HG02885 (cell line): ENCODE measurements around the gene ATN1.

ENCODE experiments used
- ATAC-seq: cut with Tn5 transposase; IDR thresholded peaks from one replicate; pipeline ENCODE4 v1.9.1; 2021; ENCODE audit warnings: mild to moderate bottlenecking; ENCODE audit not compliant: unreplicated experiment, poor library complexity

The ATN1 gene

DNA sequence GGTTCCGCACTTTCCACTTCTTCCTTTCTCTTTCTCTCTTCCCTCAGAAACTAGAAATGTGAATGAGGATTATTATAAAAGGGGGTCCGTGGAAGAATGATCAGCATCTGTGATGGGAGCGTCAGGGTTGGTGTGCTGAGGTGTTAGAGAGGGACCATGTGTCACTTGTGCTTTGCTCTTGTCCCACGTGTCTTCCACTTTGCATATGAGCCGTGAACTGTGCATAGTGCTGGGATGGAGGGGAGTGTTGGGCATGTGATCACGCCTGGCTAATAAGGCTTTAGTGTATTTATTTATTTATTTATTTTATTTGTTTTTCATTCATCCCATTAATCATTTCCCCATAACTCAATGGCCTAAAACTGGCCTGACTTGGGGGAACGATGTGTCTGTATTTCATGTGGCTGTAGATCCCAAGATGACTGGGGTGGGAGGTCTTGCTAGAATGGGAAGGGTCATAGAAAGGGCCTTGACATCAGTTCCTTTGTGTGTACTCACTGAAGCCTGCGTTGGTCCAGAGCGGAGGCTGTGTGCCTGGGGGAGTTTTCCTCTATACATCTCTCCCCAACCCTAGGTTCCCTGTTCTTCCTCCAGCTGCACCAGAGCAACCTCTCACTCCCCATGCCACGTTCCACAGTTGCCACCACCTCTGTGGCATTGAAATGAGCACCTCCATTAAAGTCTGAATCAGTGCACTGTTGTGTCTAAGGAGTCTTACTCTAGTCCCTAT is 4.6 kb upstream of the ATN1 start:
- ATAC-seq = no peak

DNA sequence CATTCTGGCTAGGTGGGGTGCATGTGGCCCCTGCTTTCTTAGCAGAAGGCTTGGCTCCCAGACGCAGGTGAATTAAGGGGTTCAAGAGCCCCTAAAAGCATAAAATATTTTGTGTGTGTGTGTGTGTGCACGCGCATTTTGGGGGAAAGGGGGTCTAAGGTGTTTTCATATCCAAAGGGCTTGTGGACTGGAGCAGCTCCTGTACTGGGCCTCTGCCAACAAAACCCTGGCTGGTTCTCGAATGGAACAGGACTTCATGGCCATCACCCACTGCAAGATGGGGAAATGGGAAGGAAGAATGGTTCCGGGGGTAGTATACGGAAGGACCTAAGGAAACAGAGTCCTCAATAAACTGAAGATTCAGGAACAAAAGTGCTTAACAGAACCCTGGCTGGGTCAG is 3.9 kb upstream of the ATN1 start:
- no peak for ATAC-seq

DNA sequence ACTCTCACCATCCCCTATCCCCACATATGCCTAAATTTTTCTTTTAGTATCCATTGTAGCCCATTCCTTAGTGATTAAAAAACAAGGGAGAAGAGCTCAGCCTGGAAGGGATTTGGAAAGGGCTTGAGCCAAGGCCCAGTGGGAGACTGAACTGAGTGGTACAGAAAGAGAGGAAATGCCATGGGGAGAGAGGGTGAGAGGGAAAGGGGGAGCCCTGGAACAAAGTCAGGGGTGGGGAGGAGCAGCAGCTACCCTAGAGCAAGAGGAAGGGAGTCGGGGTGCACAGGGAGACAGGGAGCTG is 2.6 kb upstream of the ATN1 start:
- no peak for ATAC-seq

DNA sequence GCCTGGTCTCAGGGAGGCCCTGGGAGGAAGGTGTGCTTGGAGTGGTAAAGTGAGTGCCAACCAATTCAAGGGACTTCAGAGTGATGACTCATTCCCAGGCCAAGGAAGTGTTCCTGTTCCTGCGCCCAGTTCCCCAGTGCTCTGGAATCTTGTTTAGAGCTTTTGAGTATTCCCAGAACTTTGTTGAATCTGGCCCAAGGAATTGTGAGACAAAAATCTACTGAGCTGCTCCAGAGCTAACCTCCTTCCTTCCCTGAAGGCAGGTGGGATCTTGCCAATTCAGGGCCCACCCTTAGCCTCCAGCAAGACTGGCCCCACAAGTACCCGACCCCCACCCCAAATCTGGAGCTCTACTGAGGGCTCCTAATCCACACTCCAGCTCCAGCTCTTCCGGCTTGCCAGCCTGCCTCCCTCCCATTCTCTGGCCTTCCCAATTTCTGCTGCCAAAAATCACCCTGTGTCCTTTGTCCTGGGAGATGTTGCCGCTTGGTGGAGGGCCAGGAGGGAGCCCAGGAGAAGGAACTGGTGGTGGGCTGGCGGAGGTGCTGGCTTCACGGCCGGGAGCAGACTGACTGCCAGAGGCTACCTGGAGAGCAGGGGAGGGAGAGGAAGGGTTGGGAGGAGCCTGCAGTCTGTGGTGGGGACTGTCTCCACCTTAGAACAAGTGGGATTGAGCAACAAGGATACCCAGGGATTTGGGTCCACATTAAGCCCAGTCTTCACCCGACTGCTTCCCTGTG is 2.0 kb upstream of the ATN1 start:
- no peak for ATAC-seq

DNA sequence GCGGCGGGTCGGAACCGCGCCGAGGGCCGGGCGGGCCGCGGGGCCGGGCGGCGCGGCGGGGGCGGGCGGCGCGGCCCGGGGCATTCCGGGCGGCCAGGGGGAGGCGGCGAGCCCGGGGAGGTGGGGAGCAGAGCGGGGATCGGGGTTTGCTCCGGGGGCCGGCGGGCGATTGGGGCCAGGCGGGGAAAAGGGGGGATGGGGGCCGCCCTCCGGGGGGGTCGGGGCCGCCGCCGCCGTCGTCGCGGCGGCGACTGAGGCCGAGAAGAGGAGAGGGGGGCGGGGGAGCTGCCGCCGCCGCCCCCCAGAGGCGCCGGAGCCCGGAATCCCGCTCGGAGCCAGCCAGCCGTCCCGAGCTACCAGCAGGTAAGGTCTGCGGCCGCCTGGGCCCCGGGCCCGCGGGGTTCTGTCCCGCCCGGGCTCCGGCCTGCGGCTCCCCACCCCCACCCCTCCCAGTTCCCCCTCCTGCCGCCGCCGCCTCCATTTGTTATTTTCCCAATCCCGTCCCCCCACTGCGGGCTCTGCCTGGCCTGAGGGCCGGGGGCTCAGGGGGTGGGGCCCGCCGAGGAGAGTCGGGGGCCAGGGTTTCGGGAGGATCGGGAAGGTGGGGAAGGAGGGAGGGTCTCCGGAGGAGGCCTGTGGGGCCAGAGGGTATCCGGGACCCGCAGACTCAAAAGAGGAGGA is 403 bp downstream of the ATN1 start:
- ATAC-seq = no peak

DNA sequence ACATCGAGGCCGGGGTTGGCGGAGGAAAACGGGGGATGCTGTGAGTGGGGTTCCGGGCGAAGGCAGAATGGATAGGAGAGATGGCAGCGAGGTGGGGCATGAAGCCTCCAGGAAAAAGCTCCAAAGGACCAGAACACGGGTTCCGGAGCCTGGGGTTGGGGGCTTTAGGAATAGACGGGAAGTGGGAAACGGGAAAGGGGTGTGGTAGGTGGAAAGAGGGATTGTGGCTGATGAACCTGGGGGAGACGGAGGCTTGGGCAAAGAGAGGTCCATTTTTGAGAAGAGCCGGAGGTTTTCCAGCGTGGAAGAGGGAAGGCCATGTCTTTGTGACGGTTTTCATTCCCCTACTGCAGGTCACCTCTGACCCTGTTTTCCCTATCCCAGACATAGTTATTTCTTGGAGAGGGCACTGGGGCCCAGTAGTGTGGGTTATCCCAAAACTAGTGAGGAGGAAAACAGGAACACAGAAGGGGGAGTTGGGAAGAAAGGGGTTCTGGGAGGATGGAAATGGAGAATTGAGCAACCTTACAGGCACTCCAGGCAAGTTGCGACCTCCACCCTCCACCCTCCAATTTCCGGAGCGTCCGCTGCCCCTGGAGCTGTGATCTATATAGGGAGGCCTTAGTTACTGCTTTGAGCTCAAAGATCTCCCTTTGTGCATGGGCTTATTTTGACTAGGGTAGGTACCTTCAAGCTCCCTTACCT is 1.1 kb downstream of the ATN1 start:
- no peak for ATAC-seq

DNA sequence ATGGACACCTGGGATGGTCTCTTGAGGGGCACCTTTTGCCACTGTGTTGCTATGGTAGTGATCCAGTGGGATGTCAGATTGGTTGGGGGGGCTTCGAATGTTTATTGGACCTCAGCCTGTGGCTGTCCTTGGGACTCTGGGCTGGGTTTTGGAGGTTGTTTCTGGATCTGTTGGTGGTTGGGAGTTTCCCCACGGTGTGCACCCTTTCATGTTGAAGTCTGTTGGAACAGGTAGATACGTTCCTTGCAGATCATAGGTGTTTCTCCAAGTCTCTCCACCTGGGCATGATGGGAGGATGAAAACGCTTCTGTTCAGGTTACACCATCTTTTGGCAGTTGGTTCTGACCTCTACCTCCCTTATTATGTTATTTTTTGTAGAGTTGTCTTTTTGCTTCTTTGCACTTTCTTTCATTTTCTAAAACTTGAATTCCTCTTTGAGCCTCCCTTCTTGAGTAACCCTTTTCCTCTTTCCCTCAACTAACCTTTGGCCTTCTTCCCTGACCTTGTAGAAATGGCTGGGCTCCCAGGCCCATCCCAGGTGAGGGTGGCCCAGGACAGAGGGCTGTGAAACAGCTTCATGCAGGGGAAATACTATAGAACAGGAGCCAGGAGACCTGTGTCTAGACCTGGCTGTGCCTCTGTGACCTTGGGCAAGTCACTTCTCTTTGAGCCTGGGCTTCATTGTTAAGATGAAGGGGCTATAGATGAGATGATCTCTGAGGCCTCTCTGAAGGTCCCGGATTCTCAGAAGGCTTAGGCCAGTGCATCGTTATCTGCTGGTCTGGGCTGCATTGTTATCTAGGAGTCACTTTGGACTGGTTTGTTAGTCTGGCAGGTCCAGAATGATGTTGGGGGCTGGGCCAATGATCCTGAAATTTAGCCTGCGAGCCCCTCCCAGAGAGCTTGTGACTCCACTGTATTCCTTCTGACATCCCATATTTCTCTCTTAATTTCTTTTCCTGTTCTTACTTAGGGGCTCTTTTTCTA is 2.0 kb downstream of the ATN1 start:
- ATAC-seq = no peak

DNA sequence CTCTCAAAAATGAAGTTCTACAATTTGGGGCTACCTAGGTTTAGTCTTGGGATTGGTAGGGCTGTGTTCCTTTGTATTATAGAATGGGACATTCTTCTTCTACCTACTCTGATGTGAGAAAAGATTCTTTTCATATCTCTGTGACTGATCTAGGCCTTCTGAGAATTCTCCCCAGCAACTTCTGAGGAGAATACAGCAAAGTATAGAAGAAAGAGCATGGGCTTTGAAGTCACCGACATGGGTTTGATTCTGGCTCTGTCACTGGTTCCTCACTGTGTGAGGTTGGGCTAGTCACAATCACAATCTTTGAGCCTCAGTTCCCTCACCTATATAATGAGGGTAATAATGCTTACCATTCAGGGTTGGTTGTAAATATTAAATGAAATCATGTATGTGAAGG is 5.0 kb downstream of the ATN1 start:
- ATAC-seq = no peak

DNA sequence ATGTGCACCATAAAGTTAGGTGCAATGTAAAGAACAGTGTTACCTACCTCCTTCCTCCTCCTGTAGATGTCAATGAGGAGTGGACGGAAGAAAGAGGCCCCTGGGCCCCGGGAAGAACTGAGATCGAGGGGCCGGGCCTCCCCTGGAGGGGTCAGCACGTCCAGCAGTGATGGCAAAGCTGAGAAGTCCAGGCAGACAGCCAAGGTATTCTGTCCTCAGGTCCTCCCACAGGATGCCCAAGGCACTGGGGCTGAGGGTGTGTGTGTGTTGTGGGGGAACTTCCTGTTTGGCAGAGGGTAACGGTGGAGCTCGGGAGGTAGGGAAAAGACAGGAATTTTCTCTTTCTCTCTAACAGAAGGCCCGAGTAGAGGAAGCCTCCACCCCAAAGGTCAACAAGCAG is 6.4 kb downstream of the ATN1 start:
- ATAC-seq = no peak

DNA sequence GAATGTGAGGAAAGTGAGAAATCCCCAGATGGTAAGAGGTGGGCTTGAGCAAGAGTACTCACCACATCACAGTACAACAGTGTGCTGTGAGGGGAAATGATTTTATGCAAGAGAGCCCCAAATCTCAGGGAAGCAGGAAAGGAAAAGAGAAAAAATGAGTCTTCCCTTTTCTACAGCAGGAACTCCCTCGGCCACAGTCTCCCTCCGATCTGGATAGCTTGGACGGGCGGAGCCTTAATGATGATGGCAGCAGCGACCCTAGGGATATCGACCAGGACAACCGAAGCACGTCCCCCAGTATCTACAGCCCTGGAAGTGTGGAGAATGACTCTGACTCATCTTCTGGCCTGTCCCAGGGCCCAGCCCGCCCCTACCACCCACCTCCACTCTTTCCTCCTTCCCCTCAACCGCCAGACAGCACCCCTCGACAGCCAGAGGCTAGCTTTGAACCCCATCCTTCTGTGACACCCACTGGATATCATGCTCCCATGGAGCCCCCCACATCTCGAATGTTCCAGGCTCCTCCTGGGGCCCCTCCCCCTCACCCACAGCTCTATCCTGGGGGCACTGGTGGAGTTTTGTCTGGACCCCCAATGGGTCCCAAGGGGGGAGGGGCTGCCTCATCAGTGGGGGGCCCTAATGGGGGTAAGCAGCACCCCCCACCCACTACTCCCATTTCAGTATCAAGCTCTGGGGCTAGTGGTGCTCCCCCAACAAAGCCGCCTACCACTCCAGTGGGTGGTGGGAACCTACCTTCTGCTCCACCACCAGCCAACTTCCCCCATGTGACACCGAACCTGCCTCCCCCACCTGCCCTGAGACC is 7.8 kb downstream of the ATN1 start:
- no peak for ATAC-seq

DNA sequence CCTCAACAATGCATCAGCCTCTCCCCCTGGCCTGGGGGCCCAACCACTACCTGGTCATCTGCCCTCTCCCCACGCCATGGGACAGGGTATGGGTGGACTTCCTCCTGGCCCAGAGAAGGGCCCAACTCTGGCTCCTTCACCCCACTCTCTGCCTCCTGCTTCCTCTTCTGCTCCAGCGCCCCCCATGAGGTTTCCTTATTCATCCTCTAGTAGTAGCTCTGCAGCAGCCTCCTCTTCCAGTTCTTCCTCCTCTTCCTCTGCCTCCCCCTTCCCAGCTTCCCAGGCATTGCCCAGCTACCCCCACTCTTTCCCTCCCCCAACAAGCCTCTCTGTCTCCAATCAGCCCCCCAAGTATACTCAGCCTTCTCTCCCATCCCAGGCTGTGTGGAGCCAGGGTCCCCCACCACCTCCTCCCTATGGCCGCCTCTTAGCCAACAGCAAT is 8.5 kb downstream of the ATN1 start:
- ATAC-seq = no peak

DNA sequence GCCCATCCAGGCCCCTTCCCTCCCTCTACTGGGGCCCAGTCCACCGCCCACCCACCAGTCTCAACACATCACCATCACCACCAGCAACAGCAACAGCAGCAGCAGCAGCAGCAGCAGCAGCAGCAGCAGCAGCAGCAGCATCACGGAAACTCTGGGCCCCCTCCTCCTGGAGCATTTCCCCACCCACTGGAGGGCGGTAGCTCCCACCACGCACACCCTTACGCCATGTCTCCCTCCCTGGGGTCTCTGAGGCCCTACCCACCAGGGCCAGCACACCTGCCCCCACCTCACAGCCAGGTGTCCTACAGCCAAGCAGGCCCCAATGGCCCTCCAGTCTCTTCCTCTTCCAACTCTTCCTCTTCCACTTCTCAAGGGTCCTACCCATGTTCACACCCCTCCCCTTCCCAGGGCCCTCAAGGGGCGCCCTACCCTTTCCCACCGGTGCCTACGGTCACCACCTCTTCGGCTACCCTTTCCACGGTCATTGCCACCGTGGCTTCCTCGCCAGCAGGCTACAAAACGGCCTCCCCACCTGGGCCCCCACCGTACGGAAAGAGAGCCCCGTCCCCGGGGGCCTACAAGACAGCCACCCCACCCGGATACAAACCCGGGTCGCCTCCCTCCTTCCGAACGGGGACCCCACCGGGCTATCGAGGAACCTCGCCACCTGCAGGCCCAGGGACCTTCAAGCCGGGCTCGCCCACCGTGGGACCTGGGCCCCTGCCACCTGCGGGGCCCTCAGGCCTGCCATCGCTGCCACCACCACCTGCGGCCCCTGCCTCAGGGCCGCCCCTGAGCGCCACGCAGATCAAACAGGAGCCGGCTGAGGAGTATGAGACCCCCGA is 9.1 kb downstream of the ATN1 start:
- no peak for ATAC-seq

DNA sequence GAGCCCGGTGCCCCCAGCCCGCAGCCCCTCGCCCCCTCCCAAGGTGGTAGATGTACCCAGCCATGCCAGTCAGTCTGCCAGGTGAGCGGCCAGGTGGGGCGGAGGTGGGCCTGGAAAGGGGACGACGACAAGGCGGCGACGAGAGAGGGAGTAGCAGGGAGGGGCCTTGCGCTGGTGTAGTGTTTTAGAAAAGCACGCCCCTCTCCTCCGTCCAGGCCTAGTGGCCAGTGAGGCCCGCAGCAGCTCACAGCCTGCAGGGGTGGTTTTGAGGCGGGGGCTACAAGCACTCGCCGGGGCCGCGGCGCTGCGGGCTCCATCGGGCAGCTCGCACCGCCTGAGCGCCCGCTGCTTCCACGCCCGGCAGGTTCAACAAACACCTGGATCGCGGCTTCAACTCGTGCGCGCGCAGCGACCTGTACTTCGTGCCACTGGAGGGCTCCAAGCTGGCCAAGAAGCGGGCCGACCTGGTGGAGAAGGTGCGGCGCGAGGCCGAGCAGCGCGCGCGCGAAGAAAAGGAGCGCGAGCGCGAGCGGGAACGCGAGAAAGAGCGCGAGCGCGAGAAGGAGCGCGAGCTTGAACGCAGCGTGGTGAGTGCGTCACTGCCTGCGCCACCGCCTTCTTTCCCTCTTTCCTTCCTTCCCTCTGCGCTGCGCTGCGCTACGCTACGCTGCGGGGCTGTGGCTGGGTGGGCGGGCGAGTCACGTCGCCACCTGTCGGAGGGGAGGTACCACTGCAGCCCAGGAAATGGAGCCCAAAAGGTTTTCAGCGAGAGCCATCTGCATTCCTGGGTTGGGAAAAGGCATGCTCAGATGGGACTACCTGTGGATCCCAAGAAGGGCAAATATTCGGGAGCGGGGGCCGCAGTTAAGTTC is 10.0 kb downstream of the ATN1 start:
- ATAC-seq = peak; percentile 92

DNA sequence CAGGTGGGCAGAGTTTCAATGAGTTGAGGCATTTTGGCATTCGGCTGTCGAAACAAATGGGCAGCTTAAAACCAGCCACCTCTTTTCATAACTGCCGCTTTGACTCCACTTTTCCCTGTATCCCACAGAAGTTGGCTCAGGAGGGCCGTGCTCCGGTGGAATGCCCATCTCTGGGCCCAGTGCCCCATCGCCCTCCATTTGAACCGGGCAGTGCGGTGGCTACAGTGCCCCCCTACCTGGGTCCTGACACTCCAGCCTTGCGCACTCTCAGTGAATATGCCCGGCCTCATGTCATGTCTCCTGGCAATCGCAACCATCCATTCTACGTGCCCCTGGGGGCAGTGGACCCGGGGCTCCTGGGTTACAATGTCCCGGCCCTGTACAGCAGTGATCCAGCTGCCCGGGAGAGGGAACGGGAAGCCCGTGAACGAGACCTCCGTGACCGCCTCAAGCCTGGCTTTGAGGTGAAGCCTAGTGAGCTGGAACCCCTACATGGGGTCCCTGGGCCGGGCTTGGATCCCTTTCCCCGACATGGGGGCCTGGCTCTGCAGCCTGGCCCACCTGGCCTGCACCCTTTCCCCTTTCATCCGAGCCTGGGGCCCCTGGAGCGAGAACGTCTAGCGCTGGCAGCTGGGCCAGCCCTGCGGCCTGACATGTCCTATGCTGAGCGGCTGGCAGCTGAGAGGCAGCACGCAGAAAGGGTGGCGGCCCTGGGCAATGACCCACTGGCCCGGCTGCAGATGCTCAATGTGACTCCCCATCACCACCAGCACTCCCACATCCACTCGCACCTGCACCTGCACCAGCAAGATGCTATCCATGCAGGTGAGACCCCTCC is 10.8 kb downstream of the ATN1 start:
- ATAC-seq = no peak

DNA sequence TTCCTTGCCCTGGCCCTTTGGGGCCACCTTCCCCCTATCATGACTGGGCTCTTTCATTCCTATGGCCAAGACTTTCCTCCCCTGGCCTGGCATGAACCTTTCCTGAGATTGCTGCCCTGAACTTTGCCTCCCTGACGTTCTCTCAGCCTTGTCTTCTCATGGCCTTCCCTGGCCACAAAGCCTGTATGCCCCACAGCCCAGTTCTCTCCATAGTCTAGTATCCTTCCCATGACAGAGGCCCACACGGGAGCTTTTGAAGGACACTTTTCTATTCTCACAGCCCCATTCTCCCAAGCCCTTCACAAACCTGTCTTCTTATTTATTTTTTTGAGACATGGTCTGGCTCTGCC is 11.4 kb downstream of the ATN1 start:
- no peak for ATAC-seq

DNA sequence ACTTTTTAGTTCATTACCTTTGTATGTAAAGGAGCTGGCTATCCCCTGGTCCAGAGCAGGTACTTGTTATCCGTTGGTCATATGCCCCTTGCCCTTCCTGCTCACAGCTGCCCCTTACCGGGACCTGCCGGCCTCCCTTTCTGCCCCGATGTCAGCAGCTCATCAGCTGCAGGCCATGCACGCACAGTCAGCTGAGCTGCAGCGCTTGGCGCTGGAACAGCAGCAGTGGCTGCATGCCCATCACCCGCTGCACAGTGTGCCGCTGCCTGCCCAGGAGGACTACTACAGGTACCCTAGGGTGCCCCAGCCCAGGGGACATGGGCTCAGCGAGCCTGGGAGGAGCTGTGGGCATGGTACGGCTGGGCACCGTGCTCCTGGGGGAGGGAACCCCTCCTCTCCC is 13.5 kb downstream of the ATN1 start:
- ATAC-seq = no peak
